ENCODE measurements around the gene SCLT1.
A peak's percentile ranks its signal among the peaks of the same experiment; 100 is the strongest.
"Not testable (repeated sequence)": the region's sequence is repeated elsewhere in the genome, so short reads cannot be mapped to it uniquely, and the experiment has no call there.

Gene SCLT1

DNA sequence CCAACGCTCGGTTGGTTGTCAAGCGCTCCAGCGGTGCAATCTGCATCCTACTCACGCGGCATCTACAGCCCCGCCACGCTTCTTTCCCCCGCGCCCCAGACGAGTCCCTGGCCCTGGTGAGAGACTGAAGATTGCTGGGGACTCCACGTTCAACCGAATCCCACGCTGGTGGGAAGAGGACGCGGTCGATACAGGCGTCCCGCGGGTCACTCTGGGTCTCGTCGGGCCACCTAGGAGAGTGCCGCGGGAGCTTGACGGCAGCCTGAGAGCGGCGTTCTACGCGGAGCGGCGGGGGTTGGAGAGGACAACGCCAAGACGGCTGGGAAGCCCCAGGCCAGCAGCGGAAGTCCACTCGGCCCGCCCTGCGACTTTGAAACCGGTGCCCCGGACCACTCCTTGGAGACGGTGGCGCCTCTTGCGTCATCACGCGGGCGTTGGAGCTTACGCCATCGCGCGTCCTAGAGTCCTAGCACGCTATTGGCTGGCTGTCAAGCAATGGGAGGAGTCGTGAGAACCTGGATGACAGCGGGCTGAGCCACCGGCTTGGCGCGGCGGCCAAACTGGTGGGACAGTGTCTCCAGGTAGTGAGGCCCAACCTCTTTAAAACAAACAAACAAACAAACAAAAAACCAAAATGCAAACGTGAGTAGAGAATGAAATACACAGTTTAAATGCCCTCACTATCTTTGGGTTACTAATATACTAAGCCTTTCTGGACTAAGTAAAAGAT, at the start of gene SCLT1:
Gene SCLT1 (minus strand): TSS at position 349 of the 730 bp plus-strand sequence. CDS start 436 bp downstream, outside the sequence.
- peak; percentile 97 for DNase-seq

DNA sequence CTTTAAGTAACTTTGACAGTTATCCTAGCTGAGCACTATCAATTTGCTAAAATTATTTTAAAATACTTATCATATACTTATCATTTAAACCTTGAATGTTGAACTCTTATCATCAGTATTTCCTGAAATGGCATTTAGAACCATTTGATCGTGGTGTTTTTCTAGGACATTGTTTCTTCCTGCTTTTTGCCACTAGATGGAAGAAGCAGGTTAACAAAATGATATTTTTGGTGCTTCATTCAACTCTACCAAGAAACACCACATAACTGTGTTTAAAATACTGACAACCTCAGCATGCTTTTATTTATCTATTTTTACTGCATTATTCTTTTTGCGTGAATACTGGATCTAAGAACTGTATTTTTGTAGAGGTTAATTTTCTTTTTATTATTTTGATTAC, 47.2 kb upstream of the SCLT1 start:
- no peak for DNase-seq

DNA sequence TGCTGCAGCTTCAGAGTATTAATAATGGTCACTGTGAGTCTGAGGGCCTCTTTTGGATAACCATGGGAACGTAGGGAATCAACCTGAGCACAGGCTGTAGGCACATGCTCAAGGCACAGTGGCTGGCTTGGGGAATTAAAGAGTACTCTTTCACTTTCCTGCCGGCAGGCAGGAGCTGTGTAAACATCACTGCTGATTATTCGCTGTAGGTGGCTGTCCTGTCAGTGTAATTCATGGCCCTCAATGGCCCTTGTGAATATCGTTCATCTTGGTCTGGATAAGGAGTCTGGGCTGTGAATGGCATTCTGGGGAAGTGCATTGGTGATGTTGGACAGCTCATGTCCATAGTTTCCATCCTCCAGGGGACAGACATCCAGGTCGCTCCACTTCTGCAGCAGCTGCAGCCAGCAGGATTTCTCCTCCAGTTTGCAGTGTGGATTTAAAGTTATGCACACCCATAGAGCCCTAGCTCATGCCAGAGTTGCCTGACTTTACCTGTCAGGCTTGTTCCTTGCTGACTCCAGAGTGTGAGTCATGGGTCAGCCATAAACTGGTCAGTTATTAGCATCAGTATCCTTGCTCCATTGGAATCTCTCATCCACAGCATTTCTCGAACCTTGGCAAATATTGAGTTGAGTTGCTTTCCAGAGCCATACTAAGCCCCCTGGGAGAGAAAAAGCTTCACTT, 45.6 kb upstream of the SCLT1 start:
- no peak for DNase-seq

DNA sequence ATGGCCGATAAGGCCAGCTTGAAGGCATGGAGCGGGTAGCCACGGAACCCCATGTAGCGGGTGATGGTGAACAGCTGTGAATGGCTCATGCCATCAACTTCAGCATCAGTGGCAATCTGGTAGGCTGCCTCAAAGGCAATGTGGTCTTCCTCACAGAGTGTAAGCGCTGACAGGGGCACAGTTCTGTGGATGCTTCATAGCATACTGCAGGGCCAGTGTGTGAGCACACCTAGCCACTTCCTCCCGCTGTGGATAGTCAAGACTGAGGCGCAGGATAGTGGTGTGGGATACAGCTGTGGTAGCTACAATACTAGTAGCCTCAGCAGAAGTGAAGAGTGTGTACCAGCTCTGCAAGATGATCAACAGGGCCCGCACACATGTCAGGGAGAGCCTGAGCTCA, 43.1 kb upstream of the SCLT1 start:
- no peak for DNase-seq

DNA sequence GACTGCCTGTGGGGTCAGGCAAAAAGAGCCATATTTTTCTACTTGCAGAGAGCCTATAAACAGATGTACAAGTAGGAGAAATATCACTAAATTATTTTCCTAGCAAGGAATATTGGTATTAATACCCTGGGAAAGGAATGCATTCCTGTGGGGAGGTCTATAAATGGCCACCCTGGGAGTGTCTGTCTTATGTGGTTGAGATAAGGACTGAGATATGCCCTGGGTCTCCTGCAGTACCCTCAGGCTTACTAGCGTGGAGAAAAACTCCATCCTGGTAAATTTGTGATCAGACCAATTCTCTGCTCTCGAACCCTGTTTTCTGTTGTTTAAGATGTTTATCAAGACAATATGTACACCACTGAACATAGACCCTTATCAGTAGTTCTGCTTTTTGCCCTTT, 38.0 kb upstream of the SCLT1 start:
- DNase-seq, result no peak

DNA sequence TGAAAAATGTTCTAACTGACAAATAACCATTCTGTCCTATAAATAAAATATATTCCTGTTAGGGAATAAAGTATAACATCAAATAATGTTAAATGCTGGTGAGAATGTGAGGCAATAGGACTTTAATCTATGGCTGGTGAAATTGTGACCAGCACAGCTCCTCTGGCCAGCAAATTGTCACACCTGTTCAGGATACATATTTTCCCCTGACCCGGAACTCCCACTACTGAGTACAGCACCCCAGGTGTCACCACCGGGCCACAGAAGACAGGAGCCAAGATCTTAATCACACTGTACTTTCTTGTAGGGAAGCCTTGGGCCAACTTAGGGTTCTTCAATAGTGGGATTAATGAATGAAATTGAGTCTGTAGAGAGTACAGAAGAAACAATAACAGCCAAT, 35.8 kb upstream of the SCLT1 start:
- DNase-seq, result no peak

DNA sequence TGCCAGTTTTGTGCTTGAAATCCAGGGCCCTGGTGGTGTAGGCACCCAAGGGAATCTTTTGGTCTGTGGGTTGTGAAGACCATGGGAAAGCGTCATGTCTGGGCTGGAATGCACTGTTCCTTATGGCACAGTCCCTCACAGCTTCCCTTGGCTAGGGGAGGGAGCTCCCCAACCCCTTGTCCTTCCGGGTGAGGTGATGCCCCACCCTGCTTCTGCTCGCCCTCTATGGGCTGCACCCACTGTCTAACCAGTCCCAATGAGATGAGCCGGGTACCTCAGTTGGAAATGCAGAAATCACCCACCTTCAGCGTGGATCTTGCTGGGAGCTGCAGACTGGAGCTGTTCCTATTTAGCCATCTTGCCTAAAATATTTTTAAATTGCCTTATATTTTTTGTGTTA, 33.3 kb upstream of the SCLT1 start:
- not testable (repeated sequence) for DNase-seq

DNA sequence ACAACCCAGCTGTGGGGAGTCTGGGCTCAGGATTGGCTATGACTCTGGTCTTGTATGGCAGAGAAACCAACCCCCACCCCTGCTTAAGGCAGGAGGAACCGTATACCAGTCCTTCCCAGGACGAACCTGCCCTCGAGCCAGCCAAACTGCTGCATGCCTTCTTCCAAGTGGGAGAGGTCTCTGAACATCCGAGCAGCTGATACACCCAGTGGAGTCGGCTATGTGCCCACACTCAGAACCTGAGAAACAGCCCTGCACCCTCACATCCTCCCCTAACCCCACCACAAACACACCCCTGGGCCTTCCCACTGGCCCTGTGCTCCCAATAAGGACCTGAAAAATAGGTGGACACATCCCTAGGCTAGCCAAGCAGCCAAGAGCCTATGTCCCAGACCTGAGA, 24.4 kb upstream of the SCLT1 start:
- no peak for DNase-seq

DNA sequence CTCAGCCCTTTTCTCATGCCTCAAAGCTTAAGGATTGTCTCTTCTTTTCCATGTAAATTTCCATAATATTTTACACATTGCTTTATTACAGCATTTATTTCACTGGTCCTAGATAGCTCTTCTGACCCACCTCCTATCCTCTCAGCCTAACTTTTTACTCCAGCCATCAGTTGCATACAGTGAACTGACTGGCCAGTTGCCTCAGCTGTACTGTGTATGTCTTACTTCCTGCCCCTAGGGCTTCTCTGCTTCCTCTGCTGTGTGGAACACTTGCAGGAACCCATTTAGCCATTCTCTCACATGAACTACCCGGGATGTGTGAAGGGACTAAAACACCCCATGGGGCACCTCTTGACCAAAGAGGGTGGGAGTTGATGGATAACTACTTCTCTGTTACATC, 20.6 kb upstream of the SCLT1 start:
- DNase-seq, result no peak

DNA sequence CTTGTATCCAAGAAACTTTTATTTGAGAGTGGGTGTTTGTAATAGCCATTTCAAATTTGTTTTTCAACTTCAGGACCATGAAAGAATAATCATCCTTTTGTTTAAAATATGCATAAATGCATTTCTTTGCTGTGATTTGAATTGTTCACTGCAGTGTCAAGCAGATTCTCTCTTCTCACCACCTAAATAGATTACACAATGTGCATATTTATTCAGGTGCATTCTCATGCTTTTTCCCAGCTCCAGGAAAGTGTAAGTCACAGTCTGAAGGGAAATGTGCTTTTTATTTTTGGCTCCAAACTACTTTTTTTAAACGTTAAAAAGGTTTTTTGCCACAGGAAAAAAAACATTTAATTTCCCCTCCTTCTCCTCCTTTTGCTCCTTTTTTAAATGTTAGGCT, 20.1 kb upstream of the SCLT1 start:
- DNase-seq, result no peak

DNA sequence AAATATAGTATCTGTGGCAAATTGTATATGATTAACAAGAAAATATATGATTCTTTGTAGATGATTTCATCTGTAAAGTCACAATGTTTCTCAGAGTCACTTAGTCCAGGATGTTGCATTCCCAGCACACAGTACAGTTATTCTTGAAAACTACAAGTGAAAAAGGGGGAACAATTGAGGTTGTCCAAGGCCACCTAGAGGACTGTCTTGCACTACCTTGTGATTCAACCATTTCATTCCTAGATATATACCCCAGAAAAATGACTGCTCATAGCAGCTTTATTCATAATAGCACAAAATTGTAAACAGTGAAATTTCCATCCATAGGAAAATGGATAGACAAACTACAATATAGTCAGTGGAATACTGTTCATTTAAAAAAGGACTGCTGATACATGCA, 18.6 kb upstream of the SCLT1 start:
- DNase-seq, result no peak

DNA sequence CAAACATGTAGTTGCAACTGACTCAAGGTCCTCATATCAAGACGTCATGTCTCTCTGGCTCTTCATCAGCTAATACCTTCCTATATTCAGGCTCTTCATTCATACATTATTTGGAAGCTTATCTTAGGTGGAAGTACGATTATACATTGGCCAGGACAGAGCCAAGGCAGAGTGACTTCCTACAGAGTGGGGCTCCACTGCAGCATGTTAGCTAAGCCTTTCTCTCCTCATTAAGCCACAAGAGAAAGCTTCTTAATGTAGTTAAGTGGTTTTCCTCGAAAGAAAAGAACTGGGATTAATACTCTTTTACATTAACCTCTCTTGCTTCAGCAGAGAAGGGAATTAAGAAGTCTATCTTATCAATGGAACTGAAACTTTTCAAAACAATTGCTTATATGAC, 17.6 kb upstream of the SCLT1 start:
- DNase-seq, result no peak

DNA sequence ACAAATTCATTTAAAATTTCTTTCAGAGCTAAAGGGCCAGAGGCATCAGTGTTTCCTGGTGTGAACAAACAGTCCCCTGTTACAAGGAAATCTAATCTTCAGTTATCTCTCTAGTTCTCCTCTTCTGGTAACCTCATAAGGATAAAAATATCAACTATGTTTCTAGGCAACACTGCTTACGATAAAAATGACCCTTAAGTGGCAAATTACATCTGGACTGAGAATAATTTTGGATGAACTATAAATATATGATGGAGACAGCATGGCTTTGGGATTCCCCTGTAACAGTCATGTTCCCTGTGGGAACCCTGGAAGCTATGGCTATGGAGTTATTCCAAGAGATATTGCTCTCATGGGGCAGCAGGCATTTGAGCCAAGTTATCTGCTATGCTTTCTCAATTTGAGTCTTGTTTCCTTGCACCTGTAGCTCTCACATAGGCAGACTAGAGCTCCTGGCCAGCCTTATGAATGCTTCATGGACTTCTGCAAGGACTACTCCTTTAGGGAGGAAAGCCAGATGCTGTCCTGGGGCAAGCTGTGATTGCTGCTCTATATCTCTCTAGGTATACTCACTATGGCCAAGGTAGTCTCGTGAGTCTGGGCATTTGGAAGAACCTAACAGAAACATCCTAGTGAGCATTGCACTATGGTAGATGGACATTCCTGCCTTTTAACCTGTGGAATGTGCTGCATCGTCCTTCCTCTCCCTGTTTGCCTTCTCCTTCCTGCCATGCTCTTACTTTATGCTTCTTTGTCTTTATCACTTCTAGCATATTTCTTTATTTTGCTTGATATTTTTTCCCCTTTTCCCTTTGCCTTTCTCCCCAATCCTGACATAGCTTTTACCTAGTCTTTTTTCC, 16.9 kb upstream of the SCLT1 start:
- no peak for DNase-seq

DNA sequence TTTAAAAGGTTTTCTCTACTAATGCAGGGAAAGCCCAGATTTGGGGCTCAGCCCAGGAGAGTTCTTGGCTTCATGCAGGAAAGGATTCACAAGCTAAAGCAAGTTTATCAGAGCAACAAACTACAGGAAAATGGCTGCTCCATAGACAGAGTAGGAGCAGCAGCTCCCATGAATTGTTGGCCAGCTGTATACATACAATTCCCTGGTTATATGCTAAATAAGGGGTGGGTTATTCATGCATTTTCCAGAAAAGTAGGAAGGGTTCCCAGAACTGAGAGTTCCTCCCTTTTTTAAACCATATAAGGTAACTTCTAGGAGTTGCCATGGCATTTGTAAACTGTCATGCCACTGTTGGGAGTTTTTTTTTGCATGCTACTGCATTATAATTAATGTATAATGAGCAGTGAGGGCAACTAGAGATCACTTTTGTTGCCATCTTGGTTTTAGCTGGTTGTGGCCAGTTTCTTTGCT, 5.2 kb upstream of the SCLT1 start:
- no peak for DNase-seq

DNA sequence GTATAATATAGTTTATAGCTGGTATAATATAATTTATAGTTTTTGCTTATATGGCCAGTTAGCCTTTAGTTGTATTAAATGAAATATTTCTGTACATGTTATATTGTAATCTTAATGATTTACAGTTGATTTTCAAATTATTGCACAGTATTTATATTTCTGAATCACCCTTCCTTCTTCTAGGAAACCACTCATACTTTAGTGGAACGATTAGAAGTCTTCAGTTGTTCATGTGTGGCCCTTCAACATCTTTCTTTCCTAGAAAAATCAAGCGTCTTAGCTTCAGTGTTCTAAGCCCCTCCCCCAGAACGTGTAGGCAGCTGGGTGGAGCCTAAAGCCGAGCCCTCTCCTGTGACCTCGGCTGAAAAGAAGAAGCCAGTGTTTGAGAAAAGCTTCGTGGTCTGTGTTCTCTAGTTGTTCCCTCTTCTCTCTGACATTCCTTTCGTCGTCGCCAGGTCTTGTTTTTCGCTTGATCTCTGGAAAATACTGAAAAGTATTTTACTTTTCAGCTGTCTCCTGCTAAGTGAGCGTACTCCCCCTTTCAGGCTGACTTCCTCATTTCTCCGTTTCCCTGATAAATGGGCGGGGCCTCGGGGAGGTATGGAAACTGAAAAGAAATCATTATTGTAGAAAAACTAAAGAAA, 2.6 kb upstream of the SCLT1 start, which contains the start of gene C4orf33:
Gene C4orf33 (plus strand): TSS at position 342 of the 644 bp plus-strand sequence. CDS start 6,459 bp downstream, outside the sequence.
- DNase-seq, result peak; percentile 77

DNA sequence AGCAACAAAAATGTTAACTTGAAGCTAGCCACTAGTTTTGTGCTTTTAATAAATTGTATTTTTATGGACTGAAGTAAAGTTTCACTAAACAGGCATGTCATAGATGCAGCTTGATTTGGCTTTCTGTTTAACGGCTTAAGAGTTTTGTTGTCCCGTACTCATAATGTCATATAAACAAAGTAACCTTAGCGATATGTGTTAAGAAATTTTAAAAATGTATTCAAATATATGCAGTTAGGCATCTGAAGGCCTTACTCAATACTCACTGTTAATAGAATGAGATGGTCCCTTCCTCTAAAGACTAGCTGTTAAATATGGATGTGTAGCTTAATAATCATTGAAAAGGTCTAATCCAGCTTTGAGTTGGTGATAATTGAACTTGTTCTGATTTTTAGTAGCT, 1.0 kb upstream of the SCLT1 start:
- no peak for DNase-seq

DNA sequence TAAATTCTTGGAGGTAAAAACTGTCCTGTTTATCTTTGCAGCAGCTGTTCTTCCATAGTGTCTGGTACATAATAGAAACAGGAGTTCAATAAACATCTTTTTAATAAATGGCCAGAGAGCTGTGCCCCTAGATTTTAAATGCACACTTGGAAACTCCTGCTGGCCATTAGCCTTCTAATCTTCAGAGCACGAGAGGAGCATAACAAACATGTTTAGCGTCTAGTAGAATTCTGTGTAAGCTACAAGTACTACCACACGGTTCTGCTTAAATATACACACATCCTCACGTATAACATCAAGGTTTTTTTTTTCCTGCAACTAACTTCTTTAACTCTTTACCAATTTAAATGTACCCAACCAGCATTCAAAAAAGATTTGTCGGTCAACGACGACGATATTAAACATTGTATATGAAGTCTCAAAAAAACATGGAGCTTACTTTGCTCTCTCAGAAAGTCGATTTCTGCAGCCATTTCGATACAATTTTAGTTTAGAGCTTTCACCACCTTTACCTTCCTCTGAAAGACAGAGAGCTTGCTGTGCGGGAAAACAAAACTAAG, 628 bp downstream of the SCLT1 start:
- peak; percentile 65 for DNase-seq

DNA sequence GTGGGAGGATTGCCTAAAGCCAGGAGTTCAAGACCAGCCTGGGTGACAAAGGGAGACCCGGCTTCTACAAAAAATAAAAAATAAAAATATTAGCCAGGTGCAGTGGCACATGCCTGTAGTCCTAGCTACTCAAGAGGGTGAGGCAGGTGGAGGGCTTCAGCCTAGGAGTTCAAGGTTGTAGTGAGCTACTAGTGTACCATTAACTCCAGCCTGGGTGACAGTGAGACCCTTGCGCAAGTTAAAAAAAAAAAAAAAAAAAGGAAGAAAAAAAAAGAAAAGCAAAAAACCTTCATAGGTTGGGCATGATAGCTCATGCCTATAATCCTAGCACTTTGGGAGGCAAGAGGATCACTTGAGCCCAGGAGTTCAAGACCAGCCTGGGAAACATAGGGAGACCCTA, 5.8 kb downstream of the SCLT1 start:
- DNase-seq, result no peak

DNA sequence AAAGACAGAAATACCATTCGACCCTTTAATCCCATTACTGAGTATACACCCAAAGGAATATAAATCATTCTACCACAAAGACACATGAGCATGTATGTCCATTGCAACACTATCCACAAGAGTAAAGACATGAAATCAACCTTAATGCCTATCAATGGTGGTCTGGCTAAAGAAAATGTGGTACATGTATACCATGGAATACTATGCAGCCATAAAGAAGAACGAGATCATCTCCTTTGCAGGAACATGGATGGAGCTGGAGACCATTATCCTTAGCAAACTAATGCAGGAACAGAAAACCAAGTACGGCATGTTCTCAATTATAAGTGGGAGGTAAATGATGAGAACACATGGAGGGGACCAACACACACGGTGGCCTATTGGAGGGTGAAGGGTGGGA, 7.9 kb downstream of the SCLT1 start:
- DNase-seq, result no peak

DNA sequence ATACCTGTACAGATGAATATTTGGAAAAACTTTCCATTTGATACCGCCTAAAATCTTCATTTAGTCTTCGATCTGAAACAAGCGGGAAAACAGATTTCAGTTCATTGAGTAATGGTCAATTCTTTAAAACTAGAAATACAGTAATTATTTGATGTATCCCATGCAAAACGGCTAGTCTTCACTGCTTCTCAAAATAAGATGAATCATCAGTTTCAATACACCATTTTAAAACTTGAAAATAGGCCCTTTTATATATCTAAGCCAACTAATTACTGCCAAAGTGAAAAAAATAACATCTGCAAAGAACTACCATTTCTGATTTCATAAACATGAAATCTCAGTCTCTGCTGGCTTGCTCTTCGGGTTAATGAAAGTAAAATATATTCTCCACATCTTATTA, 11.0 kb downstream of the SCLT1 start:
- DNase-seq, result no peak

DNA sequence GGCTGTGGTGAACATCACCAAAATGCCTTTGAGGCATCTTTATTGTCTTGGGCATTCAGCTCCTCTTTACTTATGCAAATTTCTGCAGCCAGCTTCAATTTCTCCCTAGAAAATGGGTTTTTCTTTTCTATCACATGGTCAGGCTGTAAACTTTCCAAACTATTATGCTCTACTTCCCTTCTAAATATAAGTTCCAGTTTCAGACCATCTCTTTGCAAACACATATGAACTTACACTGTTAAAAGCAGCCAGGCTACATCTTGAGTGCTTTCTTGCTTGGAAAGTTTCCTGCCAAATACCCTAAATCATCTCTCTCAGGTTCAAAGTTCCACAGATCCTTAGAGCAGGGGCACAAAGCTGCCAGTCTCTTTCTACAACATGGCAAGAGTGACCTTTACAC, 13.2 kb downstream of the SCLT1 start:
- no peak for DNase-seq

DNA sequence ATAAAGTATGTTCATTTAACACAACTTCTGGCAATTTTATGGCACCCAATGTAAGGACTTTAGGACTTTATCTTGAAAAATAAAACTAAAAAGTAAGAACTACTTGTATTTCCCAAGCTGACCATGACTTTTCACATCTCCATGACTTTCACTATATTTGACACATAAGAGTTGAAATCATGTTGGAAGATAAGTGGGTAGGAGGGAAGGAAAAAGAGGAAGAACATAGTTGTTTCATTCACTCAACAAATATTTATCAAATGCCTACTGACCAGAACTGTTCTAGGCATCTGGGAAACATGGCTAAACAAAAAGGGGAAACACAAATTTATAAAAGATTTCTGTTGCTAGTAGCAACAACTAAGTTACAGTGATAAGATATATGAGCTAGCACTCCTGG, 16.0 kb downstream of the SCLT1 start:
- DNase-seq, result no peak

DNA sequence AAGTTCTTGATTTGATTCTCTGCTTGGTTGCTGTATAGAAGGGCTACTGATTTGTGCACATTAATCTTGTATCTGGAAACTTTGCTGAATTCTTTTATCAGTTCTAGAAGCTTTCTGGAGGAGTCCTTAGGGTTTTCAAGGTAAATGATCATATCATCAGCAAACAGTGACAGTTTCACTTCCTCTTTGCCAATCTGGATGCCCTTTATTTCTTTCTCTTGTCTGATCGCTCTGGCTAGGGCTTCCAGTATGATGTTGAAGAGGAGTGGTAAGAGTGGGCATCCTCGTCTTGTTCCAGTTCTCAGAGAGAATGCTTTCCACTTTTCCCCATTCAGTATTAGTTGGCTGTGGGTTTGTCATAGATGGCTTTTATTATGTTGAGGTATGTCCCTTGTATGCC, 23.8 kb downstream of the SCLT1 start:
- DNase-seq, result not testable (repeated sequence)

All from midbrain (tissue), 1 donor.